Mesenchymal stem cell (in vitro differentiated cells and primary cell): ENCODE data around the gene CD28.

ENCODE experiments used
- DNase-seq: peaks from one replicate; pipeline ENCODE4 v3.0.0-alpha.2; 2013
- H2AFZ ChIP-seq: one replicate; pipeline ENCODE4 v1.6.1; 2013; ENCODE audit warnings: low read depth, mild to moderate bottlenecking, control low read depth, inconsistent platforms, low read length, moderate library complexity
- H2AK5ac ChIP-seq: 2 replicates; pipeline ENCODE4 v1.6.1; 2013; ENCODE audit warnings: low read length, moderate library complexity, mild to moderate bottlenecking, inconsistent platforms; ENCODE audit not compliant: severe bottlenecking
- H2BK120ac ChIP-seq: one replicate; pipeline ENCODE4 v1.6.1; 2013; ENCODE audit warnings: low read depth, mild to moderate bottlenecking, inconsistent platforms, low read length, moderate library complexity
- H2BK12ac ChIP-seq, 2 experiments: one replicate each; pipeline ENCODE4 v1.6.1; 2013; ENCODE audit warnings: inconsistent platforms in 2 of 2, low read length in 2 of 2, mild to moderate bottlenecking in 2 of 2, moderate library complexity in 2 of 2, control low read depth in 1 of 2
- H2BK15ac ChIP-seq: one replicate; pipeline ENCODE4 v1.6.1; 2013; ENCODE audit warnings: mild to moderate bottlenecking, low read depth, inconsistent platforms; ENCODE audit not compliant: poor library complexity, severe bottlenecking
- H2BK5ac ChIP-seq: 2 replicates; pipeline ENCODE4 v1.6.1; 2013; ENCODE audit warnings: low read depth, mild to moderate bottlenecking, low read length, control low read depth, inconsistent platforms; ENCODE audit not compliant: poor library complexity, severe bottlenecking
- H3K14ac ChIP-seq, 2 experiments: one replicate each; pipeline ENCODE4 v1.6.1; 2013; ENCODE audit warnings: inconsistent platforms in 2 of 2, low read length in 2 of 2, control low read depth in 1 of 2, mild to moderate bottlenecking in 1 of 2, moderate library complexity in 1 of 2
- H3K18ac ChIP-seq, 2 experiments: one replicate each; pipeline ENCODE4 v1.6.1; 2013; ENCODE audit warnings: inconsistent platforms in 2 of 2, low read length in 2 of 2, control low read depth in 1 of 2, low read depth in 1 of 2, mild to moderate bottlenecking in 1 of 2
- H3K23ac ChIP-seq, 2 experiments: one replicate each; pipeline ENCODE4 v1.6.1; 2013; ENCODE audit warnings: inconsistent platforms in 2 of 2, low read length in 2 of 2, mild to moderate bottlenecking in 2 of 2, moderate library complexity in 2 of 2, control low read depth in 1 of 2
- H3K27ac ChIP-seq: 2 replicates; pipeline ENCODE4 v1.5.1; 2013; ENCODE audit warnings: mild to moderate bottlenecking, moderate library complexity, low read length, control low read depth, inconsistent platforms; ENCODE audit not compliant: poor library complexity, severe bottlenecking
- H3K27me3 ChIP-seq, 2 experiments: 2 replicates each; pipeline versions ENCODE4 v1.6.1 to v1.7.0; 2013; ENCODE audit warnings: low read length in 2 of 2, mild to moderate bottlenecking in 2 of 2, moderate library complexity in 2 of 2, control low read depth in 1 of 2, inconsistent platforms in 1 of 2; ENCODE audit not compliant: control insufficient read depth in 1 of 2, insufficient read depth in 1 of 2
- H3K36me3 ChIP-seq, 2 experiments: 2 replicates each; pipeline versions ENCODE4 v1.6.1 to v1.7.0; 2013; ENCODE audit warnings: low read length in 2 of 2, control low read depth in 1 of 2, inconsistent platforms in 1 of 2, low read depth in 1 of 2, mild to moderate bottlenecking in 1 of 2; ENCODE audit not compliant: insufficient read depth in 2 of 2, control insufficient read depth in 1 of 2
- H3K4ac ChIP-seq, 2 experiments: one replicate each; pipeline ENCODE4 v1.6.1; 2013; ENCODE audit warnings: inconsistent platforms in 2 of 2, low read length in 2 of 2, mild to moderate bottlenecking in 2 of 2, moderate library complexity in 2 of 2, control low read depth in 1 of 2, low read depth in 1 of 2
- H3K4me1 ChIP-seq: 2 replicates; pipeline ENCODE4 v1.6.1; 2013; ENCODE audit warnings: low read depth, low read length, control low read depth; ENCODE audit not compliant: control insufficient read depth, insufficient read depth
- H3K4me2 ChIP-seq: 2 replicates; pipeline ENCODE4 v1.6.1; 2013; ENCODE audit warnings: low read length, mild to moderate bottlenecking, inconsistent platforms; ENCODE audit not compliant: poor library complexity, severe bottlenecking
- H3K4me3 ChIP-seq, 2 experiments: 2 replicates each; pipeline versions ENCODE4 v1.5.1 to v1.7.0; 2013; ENCODE audit warnings: low read length in 2 of 2, mild to moderate bottlenecking in 2 of 2, control low read depth in 1 of 2, low read depth in 1 of 2; ENCODE audit not compliant: insufficient read depth in 1 of 2
- H3K79me1 ChIP-seq: replicated peaks from 2 replicates; pipeline ENCODE4 v1.6.1; 2013; ENCODE audit warnings: mild to moderate bottlenecking, control low read depth, low read length, inconsistent platforms; ENCODE audit not compliant: poor library complexity, severe bottlenecking
- H3K9ac ChIP-seq: 2 replicates; pipeline ENCODE4 v1.7.0; 2013; ENCODE audit warnings: mild to moderate bottlenecking, low read length, moderate library complexity
- H3K9me3 ChIP-seq: 2 replicates; pipeline ENCODE4 v1.7.0; 2013; ENCODE audit warnings: mild to moderate bottlenecking, low read length; ENCODE audit not compliant: control insufficient read depth
- H4K8ac ChIP-seq: one replicate; pipeline ENCODE4 v1.6.1; 2013; ENCODE audit warnings: inconsistent platforms, mild to moderate bottlenecking, low read length, moderate library complexity
- H4K91ac ChIP-seq: one replicate; pipeline ENCODE4 v1.6.1; 2013; ENCODE audit warnings: mild to moderate bottlenecking, low read length, inconsistent platforms
- WGBS: methylation state at CpG from one replicate; pipeline ENCODE4 v1.1.7; 2013; ENCODE audit warnings: mixed read lengths; 5-methylcytosine and 5-hydroxymethylcytosine counted together

CD28 gene

GRCh38 chr2:203763938-203764664 lies 57.7 kb downstream of the CD28 start:
- H3K4me3 ChIP-seq = no peak overlapping the region
- WGBS = 85% methylated on average over 10 of the region's 10 CpGs
- H2BK15ac ChIP-seq = peak overlapping the region; percentile 18

GRCh38 chr2:203772456-203773165 lies 66.2 kb downstream of the CD28 start:
- H3K14ac ChIP-seq = no peak overlapping the region
- no peak overlapping the region for H4K91ac ChIP-seq
- DNase-seq = no peak
- peaks cover 3% of the 10 kb centered on the region for H3K4me1 ChIP-seq
- no peak overlapping the region for H2AK5ac ChIP-seq
- no peaks in the 10 kb centered on the region for H3K36me3 ChIP-seq
- H2BK120ac ChIP-seq = no peak overlapping the region
- H3K4me2 ChIP-seq = no peak overlapping the region
- H3K9ac ChIP-seq = no peak overlapping the region
- no peaks in the 10 kb centered on the region for H3K79me1 ChIP-seq
- H2AFZ ChIP-seq = no peak overlapping the region
- no peak overlapping the region for H3K4ac ChIP-seq
- no peaks in the 10 kb centered on the region for H3K27me3 ChIP-seq
- no peak overlapping the region for H3K27ac ChIP-seq
- no peaks in the 10 kb centered on the region for H3K9me3 ChIP-seq
- no peak overlapping the region for H4K8ac ChIP-seq
- H2BK5ac ChIP-seq = no peak overlapping the region
- H2BK15ac ChIP-seq = no peak overlapping the region
- H3K4me3 ChIP-seq = no peak overlapping the region
- H2BK12ac ChIP-seq = no peak overlapping the region
- no peak overlapping the region for H3K18ac ChIP-seq
- H3K23ac ChIP-seq = no peak overlapping the region
- WGBS = 95% methylated on average over 4 of the region's 4 CpGs

More at GRCh38 chr2:203763938-203764664, 57.7 kb downstream of the CD28 start:
- Histone ChIP-seq H4K91ac (no peak overlapping the region), H3K27ac (no peak overlapping the region), H3K14ac (no peak overlapping the region), H3K18ac (no peak overlapping the region), H2BK5ac (no peak overlapping the region), H3K36me3 (no peaks in the 10 kb centered on the region), H3K4ac (no peak overlapping the region), H2BK120ac (no peak overlapping the region), H3K9ac (no peak overlapping the region), H2BK12ac (no peak overlapping the region), H3K4me1 (peaks cover 12% of the 10 kb centered on the region), H3K4me2 (no peak overlapping the region), H3K23ac (no peak overlapping the region), H3K9me3 (no peaks in the 10 kb centered on the region), H3K79me1 (no peaks in the 10 kb centered on the region), H2AFZ (no peak overlapping the region), H2AK5ac (no peak overlapping the region), H4K8ac (no peak overlapping the region), H3K27me3 (no peaks in the 10 kb centered on the region)
- no peak for DNase-seq

GRCh38 chr2:203774760-203775159 lies 68.3 kb downstream of the CD28 start:
- Histone ChIP-seq H2BK5ac (no peak overlapping the region), H3K36me3 (no peaks in the 10 kb centered on the region), H3K9me3 (no peaks in the 10 kb centered on the region), H2BK120ac (no peak overlapping the region), H3K4me1 (peaks cover 3% of the 10 kb centered on the region), H3K4me2 (no peak overlapping the region), H3K18ac (no peak overlapping the region), H3K9ac (no peak overlapping the region), H3K27me3 (no peaks in the 10 kb centered on the region), H2BK15ac (no peak overlapping the region), H3K23ac (no peak overlapping the region), H3K4me3 (no peak overlapping the region), H3K14ac (no peak overlapping the region), H2AFZ (no peak overlapping the region), H3K4ac (no peak overlapping the region), H2AK5ac (no peak overlapping the region), H4K91ac (no peak overlapping the region), H3K79me1 (no peaks in the 10 kb centered on the region), H2BK12ac (peak overlapping the region in 1 of 2 experiments; percentile 31), H3K27ac (no peak overlapping the region), H4K8ac (no peak overlapping the region)
- DNase-seq = no peak
- WGBS = 65% methylated on average over 8 of the region's 9 CpGs

GRCh38 chr2:203775684-203776083 lies 69.2 kb downstream of the CD28 start:
- H3K4me1 ChIP-seq = peaks cover 3% of the 10 kb centered on the region
- no peak overlapping the region for H2BK120ac ChIP-seq
- peak overlapping the region; percentile 28 for H2BK15ac ChIP-seq
- H3K27ac ChIP-seq = no peak overlapping the region
- H3K27me3 ChIP-seq = no peaks in the 10 kb centered on the region
- H3K18ac ChIP-seq = peak overlapping the region; percentile 33 to 68
- H2BK5ac ChIP-seq = no peak overlapping the region
- H2AK5ac ChIP-seq = peak overlapping the region; percentile 90
- peak; percentile 20 for DNase-seq
- peak overlapping the region; percentile 35 to 61 for H3K4ac ChIP-seq
- H3K9ac ChIP-seq = no peak overlapping the region
- H4K91ac ChIP-seq = peak overlapping the region; percentile 80
- no peak overlapping the region for H2AFZ ChIP-seq
- H4K8ac ChIP-seq = no peak overlapping the region
- H3K36me3 ChIP-seq = no peaks in the 10 kb centered on the region
- H3K4me2 ChIP-seq = no peak overlapping the region
- peak overlapping the region; percentile 18 to 54 for H2BK12ac ChIP-seq
- H3K14ac ChIP-seq = no peak overlapping the region
- H3K9me3 ChIP-seq = no peaks in the 10 kb centered on the region
- H3K4me3 ChIP-seq = no peak overlapping the region
- H3K79me1 ChIP-seq = no peaks in the 10 kb centered on the region
- WGBS = 82% methylated on average over 1 of the region's 1 CpG
- no peak overlapping the region for H3K23ac ChIP-seq
